ENCODE measurements around the gene EFHC1. TPM values are rescaled to one million over a fixed set of nuclear protein-coding genes. Genes with fewer than 3 reads are reported as not detected.
"Not testable (repeated sequence)": the region's sequence is repeated elsewhere in the genome, so short reads cannot be mapped to it uniquely, and the experiment has no call there.

The EFHC1 gene
- total and polyA plus RNA-seq, 2 of the 13 experiments (the other 11 are each of a cell fraction or from before 2014, with no cell fraction given) = 23.4 to 29.5 TPM

DNA sequence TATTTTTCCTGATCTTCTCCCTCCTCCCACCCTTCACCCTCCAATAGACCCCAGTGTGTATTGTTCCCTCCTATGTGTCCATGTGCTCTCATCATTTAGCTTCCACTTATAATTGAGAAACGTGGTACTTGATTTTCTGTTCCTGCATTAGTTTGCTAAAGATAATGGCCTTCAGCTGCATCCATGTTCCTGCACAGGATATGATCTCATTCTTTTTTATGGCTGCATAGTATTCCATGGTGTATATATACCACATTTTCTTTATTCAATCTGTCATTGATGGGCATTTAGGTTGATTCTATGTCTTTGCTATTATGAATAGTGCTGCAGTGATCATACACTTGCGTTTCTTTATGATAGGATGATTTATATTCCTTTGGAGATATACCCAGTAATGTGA is 41.1 kb downstream of the EFHC1 start:
- H3K27ac ChIP-seq (ENCODE audit: extremely low read length, insufficient read depth, low read length); H4K20me1 ChIP-seq (ENCODE audit: insufficient read depth, low read length); H3K4me3 ChIP-seq (replicated peaks in 1 of 3; ENCODE audit: insufficient read depth in 1 of 3, low read depth in 2 of 3, low read length in 3 of 3); DNase-seq (ENCODE audit: low spot score); POLR2A ChIA-PET; BruUV-seq (replicated peaks); in situ Hi-C loops (cut with HindIII; ENCODE audit: extremely low pct_ligation_motif_present, low pct_unique_long_range_greater_than_20kb); H2AFZ ChIP-seq (ENCODE audit: low read length); H3K79me2 ChIP-seq (ENCODE audit: insufficient read depth, low read length); H3K27me3 ChIP-seq (ENCODE audit: control insufficient read depth in 1 of 2, insufficient read depth in 2 of 2, low read length in 2 of 2); H3K36me3 ChIP-seq (replicated peaks in 1 of 2; ENCODE audit: control insufficient read depth in 1 of 2, insufficient read depth in 2 of 2, low read length in 2 of 2); H3K9ac ChIP-seq (ENCODE audit: insufficient read depth, low read depth, low read length); CTCF ChIA-PET (ENCODE audit: low intra/inter-chr PET ratio, low total read pairs); H3K4me2 ChIP-seq (ENCODE audit: low read depth, low read length); FAIRE-seq; intact Hi-C loops (cut with micrococcal nuclease; ENCODE audit: unreplicated experiment); H3K4me1 ChIP-seq (ENCODE audit: insufficient read depth, low read length); ATAC-seq; H3K9me3 ChIP-seq (ENCODE audit: low read length): not testable (repeated sequence)
- WGBS (ENCODE audit: low lambda C conversion rate) = 51% methylated on average over 2 of the region's 2 CpGs

- ChIA-PET CTCF (ENCODE audit: low intra/inter-chr PET ratio, low total read pairs) (no interaction called here), POLR2A (no interaction called here)
- DNase-seq (ENCODE audit: low spot score) (no peak), FAIRE-seq (no peak), ATAC-seq (no peak)
- no peaks in the 10 kb centered on the region for H3K36me3 ChIP-seq (replicated peaks in 1 of 2; ENCODE audit: control insufficient read depth in 1 of 2, insufficient read depth in 2 of 2, low read length in 2 of 2)
- H4K20me1 ChIP-seq (ENCODE audit: insufficient read depth, low read length) = no peaks in the 10 kb centered on the region
- no peaks in the 10 kb centered on the region for H3K79me2 ChIP-seq (ENCODE audit: insufficient read depth, low read length)
- BruUV-seq (replicated peaks) = no TSS peak
- no peak overlapping the region for H3K4me2 ChIP-seq (ENCODE audit: low read depth, low read length)
- H3K4me3 ChIP-seq (replicated peaks in 1 of 3; ENCODE audit: insufficient read depth in 1 of 3, low read depth in 2 of 3, low read length in 3 of 3) = no peak overlapping the region
- no peaks in the 10 kb centered on the region for H3K4me1 ChIP-seq (ENCODE audit: insufficient read depth, low read length)
- H3K9me3 ChIP-seq (ENCODE audit: low read length) = no peaks in the 10 kb centered on the region
- intact Hi-C loops (cut with micrococcal nuclease; ENCODE audit: unreplicated experiment) = no loop called here
- no peak overlapping the region for H3K9ac ChIP-seq (ENCODE audit: insufficient read depth, low read depth, low read length)
- no peaks in the 10 kb centered on the region for H3K27me3 ChIP-seq (ENCODE audit: control insufficient read depth in 1 of 2, insufficient read depth in 2 of 2, low read length in 2 of 2)
- 93% methylated on average over 4 of the region's 4 CpGs for WGBS (ENCODE audit: low lambda C conversion rate)
- no peak overlapping the region for H2AFZ ChIP-seq (ENCODE audit: low read length)
- no peak overlapping the region for H3K27ac ChIP-seq (ENCODE audit: extremely low read length, insufficient read depth, low read length)
- in situ Hi-C loops (cut with HindIII; ENCODE audit: extremely low pct_ligation_motif_present, low pct_unique_long_range_greater_than_20kb) = no loop called here
- no peak for TF ChIP-seq NFE2L1 (CRISPR knock-in tag; IDR thresholded peaks at IDR 0.05; ENCODE audit: borderline replicate concordance)
- TF ChIP-seq, protein P1, sequence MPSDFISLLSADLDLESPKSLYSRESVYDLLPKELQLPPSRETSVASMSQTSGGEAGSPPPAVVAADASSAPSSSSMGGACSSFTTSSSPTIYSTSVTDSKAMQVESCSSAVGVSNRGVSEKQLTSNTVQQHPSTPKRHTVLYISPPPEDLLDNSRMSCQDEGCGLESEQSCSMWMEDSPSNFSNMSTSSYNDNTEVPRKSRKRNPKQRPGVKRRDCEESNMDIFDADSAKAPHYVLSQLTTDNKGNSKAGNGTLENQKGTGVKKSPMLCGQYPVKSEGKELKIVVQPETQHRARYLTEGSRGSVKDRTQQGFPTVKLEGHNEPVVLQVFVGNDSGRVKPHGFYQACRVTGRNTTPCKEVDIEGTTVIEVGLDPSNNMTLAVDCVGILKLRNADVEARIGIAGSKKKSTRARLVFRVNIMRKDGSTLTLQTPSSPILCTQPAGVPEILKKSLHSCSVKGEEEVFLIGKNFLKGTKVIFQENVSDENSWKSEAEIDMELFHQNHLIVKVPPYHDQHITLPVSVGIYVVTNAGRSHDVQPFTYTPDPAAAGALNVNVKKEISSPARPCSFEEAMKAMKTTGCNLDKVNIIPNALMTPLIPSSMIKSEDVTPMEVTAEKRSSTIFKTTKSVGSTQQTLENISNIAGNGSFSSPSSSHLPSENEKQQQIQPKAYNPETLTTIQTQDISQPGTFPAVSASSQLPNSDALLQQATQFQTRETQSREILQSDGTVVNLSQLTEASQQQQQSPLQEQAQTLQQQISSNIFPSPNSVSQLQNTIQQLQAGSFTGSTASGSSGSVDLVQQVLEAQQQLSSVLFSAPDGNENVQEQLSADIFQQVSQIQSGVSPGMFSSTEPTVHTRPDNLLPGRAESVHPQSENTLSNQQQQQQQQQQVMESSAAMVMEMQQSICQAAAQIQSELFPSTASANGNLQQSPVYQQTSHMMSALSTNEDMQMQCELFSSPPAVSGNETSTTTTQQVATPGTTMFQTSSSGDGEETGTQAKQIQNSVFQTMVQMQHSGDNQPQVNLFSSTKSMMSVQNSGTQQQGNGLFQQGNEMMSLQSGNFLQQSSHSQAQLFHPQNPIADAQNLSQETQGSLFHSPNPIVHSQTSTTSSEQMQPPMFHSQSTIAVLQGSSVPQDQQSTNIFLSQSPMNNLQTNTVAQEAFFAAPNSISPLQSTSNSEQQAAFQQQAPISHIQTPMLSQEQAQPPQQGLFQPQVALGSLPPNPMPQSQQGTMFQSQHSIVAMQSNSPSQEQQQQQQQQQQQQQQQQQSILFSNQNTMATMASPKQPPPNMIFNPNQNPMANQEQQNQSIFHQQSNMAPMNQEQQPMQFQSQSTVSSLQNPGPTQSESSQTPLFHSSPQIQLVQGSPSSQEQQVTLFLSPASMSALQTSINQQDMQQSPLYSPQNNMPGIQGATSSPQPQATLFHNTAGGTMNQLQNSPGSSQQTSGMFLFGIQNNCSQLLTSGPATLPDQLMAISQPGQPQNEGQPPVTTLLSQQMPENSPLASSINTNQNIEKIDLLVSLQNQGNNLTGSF (CRISPR knock-in tag; IDR thresholded peaks at IDR 0.05) = no peak
- TF ChIP-seq, protein P2, sequence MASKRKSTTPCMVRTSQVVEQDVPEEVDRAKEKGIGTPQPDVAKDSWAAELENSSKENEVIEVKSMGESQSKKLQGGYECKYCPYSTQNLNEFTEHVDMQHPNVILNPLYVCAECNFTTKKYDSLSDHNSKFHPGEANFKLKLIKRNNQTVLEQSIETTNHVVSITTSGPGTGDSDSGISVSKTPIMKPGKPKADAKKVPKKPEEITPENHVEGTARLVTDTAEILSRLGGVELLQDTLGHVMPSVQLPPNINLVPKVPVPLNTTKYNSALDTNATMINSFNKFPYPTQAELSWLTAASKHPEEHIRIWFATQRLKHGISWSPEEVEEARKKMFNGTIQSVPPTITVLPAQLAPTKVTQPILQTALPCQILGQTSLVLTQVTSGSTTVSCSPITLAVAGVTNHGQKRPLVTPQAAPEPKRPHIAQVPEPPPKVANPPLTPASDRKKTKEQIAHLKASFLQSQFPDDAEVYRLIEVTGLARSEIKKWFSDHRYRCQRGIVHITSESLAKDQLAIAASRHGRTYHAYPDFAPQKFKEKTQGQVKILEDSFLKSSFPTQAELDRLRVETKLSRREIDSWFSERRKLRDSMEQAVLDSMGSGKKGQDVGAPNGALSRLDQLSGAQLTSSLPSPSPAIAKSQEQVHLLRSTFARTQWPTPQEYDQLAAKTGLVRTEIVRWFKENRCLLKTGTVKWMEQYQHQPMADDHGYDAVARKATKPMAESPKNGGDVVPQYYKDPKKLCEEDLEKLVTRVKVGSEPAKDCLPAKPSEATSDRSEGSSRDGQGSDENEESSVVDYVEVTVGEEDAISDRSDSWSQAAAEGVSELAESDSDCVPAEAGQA (IDR thresholded peaks at IDR 0.05; ENCODE audit: low read depth) = no peak
- TF ChIP-seq, protein P2 (CRISPR knock-in tag; IDR thresholded peaks at IDR 0.05; ENCODE audit: borderline replicate concordance) = no peak
- no peak for TF ChIP-seq ZNF350 (CRISPR knock-in tag; IDR thresholded peaks at IDR 0.05; ENCODE audit: borderline replicate concordance, low read depth)
- no peak for TF ChIP-seq NFYB (CRISPR knock-in tag; IDR thresholded peaks at IDR 0.05)
- TF ChIP-seq SRSF4 (IDR thresholded peaks at IDR 0.05; ENCODE audit: low read depth, low read length, poor library complexity, severe bottlenecking) = no peak
Observed at GRCh38 chr6:52474173-52474572, 54.0 kb downstream of the EFHC1 start.
